Posterior cingulate gyrus (tissue), 11 donors: ENCODE results near the gene RFC3.
"Not testable (repeated sequence)": the region's sequence is repeated elsewhere in the genome, so short reads cannot be mapped to it uniquely, and the experiment has no call there.

Source experiments
- DNase-seq, 10 donors: peaks; one replicate each; pipeline versions ENCODE4 v3.0.0 to v3.0.0-alpha.2; 2020 to 2021; ENCODE audit warnings: mixed read lengths in 3 of 10
- intact Hi-C: fragments of 100-400 bp; cut with DNase I; formaldehyde crosslinking; loops from one replicate; pipeline ENCODE4 v1.15.1; 2023

Gene RFC3

GRCh38 chr13:33806470-33807248 is 11.3 kb upstream of the RFC3 start:
- peak in 1 of 10 donors; percentile 17 for DNase-seq
- intact Hi-C loops = no loop called here

- DNase-seq, intact Hi-C loops: not testable (repeated sequence)
Observed at GRCh38 chr13:33812829-33813228, 5.1 kb upstream of the RFC3 start.

DNA sequence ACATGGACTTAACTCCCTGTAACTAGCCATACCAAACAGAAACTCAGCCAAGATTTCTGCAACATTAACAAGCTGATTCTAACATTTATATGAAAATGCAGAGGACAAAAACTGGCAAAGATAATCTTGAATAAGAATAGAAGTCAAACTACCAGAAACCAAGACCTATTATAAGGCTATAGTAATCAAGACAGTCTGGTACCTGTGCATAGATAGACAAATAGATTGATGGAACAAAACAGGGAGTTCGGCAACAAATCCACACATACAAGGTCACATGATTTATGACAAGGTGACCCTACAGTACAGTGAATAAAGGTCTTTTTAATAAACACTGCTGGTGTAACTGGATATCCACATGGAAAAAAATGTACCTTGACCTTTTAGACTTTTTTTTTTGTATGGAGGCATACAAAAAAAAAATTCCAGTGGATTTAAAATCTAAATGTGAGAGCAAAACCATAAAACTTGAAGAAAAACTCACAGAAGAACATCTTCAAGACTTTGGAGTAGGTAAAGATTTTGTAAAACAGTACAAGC is 2.9 kb upstream of the RFC3 start:
- DNase-seq = no peak
- intact Hi-C loops = no loop called here

GRCh38 chr13:33816912-33817311 is 1.0 kb upstream of the RFC3 start:
- intact Hi-C loops = no loop called here
- no peak for DNase-seq

DNA sequence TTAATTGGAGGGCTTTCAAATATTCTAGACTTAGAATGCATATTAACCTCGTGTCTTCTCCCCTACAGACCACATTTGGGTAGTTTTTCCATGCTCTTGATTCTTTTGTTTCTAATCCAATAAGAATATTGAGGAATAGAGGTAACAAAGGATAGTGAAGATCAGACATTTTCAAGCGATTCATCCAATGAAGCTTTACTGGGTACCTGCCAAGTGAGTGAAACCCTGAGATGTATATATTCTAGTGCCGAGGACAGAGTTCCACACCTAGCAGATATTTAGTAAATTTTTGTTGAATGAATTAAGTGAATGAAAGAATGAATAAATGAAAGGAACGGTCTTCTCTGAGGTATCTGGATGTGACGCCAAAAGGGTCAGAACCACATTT is 442 bp upstream of the RFC3 start:
- intact Hi-C loops = no loop called here
- DNase-seq = no peak

GRCh38 chr13:33825083-33825482 is 7.1 kb downstream of the RFC3 start:
- intact Hi-C loops = no loop called here
- DNase-seq = no peak

DNA sequence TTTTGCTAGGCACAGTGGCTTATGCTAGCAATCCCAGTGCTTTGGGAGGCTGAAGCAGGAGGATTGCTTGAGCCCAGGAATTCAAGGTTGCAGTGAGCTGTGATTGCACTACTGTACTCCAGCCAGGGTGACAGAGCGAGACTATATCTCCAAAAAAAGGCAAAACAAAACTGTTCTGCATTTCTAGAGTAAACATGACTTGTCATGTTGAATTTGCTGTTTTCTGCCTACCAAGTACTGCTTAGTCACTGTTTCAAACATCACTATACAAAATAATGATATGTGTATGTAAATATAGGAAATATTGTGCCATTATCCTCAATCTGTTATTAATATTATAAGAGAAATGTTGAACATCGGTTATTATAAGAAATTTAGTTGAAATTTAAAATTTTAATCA is 9.2 kb downstream of the RFC3 start:
- intact Hi-C loops = no loop called here
- no peak for DNase-seq

DNA sequence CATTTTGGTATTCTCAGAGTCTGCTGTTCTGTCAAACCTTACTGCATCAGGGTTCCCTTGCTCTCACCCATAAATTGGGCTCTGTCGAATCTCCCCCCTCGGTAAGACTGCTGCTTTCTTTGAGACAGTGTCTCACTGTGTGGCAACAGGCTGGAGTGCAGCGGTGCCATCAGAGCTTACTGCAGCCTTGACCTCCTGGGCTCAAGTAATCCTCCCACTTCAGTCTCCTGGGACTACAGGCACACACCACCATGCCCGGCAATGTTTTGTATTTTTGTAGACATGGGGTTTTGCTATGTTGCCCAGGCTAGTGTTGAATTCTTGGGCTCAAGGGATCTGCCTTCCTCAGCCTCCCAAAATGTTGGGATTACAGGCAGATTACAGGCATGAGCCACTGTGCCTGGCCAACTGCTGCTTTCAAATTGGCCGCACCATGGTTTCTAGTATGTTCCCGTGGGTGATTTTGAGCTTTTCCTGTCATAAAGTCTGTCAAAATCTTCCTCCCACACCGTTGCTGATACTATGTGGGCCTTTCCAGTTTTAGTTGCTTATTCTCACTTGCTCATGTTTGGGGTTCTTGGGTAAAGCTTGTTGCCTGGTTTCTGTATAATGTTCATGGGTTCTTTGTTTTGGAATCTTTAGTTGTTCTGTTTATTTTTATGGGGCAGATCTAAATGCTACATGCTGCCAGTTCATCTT is 10.6 kb downstream of the RFC3 start:
- no peak for DNase-seq
- intact Hi-C loops = no loop called here

- no peak for DNase-seq
- intact Hi-C loops = no loop called here
Observed at GRCh38 chr13:33832872-33833271, 14.9 kb downstream of the RFC3 start.

DNA sequence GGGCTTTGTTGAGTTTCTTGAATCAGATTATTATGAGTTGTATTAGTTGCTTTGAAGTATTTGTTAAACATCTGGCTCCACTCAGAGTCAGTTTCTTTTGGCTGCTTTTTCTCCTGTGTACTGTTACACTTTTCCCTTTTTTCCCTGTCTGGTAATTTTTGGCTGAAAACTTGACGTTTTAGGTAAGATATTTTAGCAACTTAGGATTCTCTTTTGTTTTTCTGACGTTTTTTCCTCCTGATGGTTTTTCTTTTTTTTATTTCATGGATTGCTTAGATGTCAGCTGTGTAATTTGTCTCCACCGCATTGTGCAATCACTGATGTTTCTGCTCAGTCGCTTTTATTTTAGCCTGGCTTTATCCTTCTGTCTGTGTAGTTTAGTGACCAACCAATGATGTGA is 20.7 kb downstream of the RFC3 start:
- no peak for DNase-seq
- intact Hi-C loops = no loop called here

DNA sequence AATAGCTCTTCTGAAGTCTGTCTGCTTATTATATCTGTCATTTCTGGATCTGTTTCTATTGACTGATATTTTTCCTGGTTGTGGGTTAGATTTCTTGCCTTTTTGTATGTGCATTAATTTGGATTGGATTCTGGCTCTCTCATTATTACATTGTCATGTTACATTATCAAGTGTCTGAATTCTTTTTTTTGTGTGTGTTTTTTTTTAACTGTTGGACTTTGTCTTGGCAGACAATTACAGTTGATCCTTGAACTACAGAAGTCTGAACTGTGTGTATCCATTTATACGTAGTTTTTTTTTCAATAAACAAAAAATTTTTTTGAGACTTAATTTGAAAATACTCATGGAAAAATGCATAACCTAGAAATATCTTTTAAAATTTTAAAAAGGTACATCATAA is 22.5 kb downstream of the RFC3 start:
- DNase-seq = no peak
- intact Hi-C loops = no loop called here

DNA sequence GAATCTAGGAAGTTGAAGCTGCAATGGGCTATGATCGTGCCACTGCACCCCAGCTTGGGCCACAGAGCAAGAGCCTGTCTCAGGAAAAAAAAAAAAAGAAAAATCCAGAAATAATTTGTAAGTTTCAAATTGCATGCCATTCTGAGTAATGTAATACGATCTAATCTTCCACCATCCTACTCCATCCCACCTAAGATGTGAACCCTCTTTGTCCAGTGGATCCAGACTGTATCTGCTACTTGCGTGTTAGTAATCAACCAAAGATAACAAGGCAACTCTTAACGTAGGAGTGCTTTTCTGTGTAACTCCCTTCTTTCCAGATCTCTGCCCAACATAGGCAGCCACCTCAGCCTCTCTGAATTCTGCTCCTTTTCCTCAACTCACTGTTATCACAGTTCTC is 24.3 kb downstream of the RFC3 start:
- intact Hi-C loops = no loop called here
- DNase-seq = no peak

GRCh38 chr13:33842986-33843385 is 25.0 kb downstream of the RFC3 start:
- intact Hi-C loops = no loop called here
- DNase-seq = no peak

DNA sequence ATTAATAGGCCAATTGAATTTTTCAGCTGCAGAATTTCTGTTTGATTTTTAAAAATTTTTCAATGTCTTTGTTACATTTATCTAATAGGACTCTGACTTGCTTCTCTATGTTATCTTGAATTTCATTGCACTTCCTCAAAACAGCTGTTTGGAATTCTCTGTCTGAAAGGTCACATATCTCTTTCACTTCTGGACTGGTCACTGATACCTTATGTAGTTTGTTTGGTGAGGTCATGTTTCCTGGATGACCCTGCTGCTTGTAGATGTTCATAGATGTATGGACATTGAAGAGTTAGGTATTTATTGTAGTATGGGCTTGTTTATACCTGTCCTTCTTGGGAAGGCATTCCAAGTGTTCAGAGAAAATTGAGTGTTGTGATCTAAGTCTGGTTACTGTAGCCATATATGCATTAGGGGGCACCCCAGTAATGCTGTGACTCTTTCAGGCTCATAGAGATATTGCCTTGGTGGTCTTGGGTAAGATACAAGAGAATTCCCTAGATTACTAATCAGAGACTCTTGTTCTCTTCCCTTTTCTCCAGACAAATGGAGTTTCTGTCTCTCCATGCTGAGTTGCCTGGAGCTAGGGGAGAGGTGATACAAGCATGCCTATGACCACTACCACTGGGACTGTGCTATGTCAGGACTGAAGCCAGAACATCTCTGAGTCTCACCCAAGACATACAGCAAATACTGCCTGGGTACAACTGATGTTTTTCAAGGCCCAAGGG is 27.8 kb downstream of the RFC3 start:
- no peak for DNase-seq
- intact Hi-C loops = no loop called here

GRCh38 chr13:33846303-33847062 is 28.5 kb downstream of the RFC3 start:
- no peak for DNase-seq
- intact Hi-C loops = no loop called here

DNA sequence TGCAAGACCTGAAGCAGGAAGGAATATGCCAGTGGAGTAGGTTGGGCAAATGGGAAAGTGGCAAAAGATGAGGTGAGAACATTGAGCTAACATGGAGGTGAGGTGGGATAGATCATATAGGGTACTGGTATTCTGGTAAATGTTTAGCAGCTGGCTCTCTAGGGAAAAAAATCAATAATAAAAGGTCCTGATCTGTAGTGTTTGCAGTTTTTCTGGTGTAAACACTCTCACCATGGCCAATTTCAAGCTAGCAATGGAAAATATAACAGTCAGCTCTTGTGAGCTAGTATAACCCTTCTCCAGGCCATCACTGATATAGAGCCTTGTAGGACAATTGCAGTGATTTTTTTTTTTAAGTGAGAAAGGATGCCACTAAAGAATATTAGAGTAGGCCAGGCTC is 31.3 kb downstream of the RFC3 start:
- intact Hi-C loops = no loop called here
- DNase-seq = no peak

DNA sequence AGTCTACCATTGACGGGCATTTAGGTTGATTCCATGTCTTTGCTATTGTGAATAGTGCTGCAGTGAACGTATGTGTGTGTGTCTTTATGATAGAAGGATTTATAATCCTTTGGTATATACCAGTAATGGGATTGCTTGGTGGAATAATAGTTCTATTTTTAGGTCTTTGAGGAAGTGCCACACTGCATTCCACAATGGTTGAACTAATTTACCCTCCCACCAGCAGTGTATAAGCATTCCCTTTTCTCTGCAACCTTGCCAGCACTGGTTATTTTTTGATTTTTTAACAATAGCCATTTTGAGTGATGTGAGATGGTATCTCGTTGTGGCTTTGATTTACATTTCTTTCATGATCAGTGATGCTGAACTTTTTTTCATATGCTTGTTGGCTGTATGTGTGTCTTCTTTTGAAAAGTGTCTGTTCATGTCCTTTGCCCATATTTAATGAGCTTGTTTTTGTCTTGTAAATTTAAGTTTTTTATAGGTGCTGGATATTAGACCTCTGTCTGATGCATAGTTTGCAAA is 37.5 kb downstream of the RFC3 start:
- intact Hi-C loops = no loop called here
- DNase-seq = no peak

DNA sequence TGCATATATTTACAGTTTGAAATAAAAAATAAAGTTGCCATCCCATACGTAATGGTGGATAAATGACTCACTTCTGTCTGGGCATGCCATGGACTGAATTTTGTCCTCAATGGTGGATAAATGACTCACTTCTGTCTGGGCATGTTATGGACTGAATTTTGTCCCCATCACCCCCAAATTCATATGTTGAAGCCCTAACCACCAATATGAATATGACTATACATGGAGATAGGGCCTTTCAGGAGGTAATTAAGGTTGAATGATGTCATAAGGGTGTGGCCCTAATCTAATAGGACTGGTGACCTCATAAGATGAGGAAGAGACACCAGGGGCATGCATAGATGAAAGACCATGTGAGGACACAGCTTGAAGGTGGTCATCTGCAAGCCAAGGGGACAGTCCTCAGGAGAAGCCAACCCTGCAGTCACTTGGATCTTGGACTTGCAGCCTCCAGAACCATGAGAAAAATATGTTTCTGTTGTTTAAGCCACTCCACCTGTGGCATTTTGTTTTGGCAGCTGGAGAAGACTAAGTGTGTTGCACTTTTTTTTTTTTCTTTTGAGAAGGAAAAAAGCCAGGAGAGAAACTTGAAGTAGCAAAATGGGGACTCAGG is 41.8 kb downstream of the RFC3 start:
- DNase-seq = no peak
- intact Hi-C loops = no loop called here

DNA sequence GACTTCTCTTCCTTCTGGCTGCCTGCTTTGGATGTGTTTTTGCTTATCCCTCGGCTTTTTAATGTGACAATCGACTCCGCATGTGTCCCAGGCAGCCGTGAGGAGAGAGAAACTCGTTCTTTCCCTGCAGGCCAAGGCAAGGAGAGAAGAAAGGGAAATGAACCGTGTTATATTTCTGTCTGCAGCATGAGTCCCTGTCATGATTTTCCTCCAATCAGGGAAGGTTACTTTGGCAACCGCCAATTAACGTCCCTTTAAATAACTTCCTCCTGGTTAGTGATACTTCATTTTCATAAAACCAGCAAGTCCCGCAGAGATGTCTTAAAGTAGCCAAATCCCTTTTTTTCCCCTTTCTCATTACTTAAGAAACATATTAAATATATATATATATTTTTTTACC is 42.6 kb downstream of the RFC3 start:
- no peak for DNase-seq

DNA sequence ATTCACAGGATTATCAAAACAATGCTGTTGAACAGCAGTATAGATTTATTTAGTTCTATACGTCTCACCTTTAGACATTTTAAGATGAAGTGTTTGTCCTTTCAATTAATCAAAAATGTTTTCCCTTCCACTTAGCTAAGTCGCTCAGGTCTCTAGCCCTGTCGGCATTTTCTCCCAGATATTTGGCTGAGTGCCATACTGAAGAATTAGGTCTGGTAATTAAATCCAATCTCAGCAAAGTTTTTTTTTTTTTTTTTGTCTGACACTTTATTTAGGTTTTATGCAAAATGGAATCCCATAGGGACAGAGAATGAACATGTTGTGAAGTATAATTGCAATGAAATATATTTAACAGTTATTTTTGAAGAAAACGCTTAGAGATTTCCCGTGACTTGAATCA is 44.1 kb downstream of the RFC3 start:
- intact Hi-C loops = no loop called here
- DNase-seq = no peak

More for the DNA sequence above, 42.6 kb downstream of the RFC3 start:
- intact Hi-C loops = no loop called here
